ENCODE data around the gene GSG1L. TPM values are rescaled to one million over a fixed set of nuclear protein-coding genes. Genes with fewer than 3 reads are reported as not detected.
"Not testable (repeated sequence)": the region's sequence is repeated elsewhere in the genome, so short reads cannot be mapped to it uniquely, and the experiment has no call there.

GSG1L gene
- polyA plus RNA-seq, 10 donors = 1.6 to 3.7 (median 2.5) TPM

DNA sequence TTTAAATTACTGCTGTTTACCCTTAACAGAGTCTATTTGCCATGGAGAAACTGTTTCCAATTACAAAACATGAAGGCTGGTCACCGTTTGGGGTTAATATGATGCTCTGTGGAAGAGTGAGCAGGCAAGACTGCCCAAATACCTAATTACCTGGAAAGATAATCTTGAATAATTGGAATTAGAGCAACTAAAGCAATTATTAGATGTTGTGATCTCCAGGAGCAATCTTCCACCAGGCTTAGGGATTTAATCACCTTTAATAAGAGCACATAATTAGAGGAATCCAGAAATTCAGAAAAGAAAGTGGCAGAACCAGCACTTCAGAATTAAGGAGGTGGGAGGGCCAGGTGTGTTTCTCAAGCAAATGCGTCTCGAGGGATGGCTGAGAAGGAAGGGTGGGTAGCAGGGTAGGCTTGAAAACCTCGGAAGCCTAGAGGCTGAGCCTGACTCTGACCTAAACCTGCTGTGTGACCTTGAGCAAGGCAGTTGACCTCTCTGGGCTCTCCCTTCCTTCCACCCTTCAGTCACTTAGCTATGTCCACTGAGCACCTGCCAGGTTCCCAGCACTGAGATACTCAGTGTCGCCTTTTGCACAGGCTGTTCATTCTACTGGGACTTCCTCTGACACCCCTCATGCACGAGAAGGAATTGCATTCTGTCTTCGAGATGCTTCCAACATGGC lies 113.2 kb downstream of the GSG1L start:
- DNase-seq = no peak

GRCh38 chr16:27947696-27948095 lies 115.8 kb downstream of the GSG1L start:
- no peak for DNase-seq

DNA sequence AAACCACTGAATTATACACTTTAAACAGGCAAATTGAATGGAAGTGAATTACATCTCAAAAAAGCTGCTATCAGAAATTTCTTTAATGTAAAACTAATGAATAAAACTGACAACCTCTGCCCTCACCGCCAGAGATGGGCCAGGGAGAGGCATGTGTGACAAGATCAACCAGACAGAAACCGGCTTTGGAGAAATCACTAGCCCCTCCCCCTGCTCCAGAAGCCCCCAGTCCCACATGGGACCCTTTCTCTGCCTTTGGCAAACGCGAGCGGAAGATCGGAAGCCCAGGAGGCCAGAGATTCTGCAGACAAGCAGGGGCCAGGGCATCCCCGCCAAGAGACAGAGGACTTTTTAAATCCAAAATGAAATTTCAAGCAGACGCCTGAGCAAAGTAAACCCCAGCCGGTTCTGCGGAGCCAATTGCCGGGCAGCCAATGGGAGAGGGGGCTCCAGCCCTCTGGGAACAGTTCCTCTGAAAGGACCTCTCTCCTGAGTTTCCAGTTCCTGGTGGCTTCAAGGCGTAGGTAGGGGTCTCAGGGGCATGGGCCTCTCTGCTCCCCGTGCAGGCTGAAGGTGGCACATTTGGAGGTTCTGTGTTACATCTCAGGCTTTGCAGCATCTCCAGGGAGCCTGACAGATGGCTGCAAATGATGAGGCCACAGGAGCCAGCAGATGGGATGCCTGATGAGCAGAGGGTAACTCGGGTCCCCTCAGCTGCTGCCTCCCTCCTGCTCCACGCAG lies 118.1 kb downstream of the GSG1L start:
- DNase-seq = peak in 1 of 3 donors; percentile 65

GRCh38 chr16:27943766-27944165 lies 119.7 kb downstream of the GSG1L start:
- DNase-seq = no peak

DNA sequence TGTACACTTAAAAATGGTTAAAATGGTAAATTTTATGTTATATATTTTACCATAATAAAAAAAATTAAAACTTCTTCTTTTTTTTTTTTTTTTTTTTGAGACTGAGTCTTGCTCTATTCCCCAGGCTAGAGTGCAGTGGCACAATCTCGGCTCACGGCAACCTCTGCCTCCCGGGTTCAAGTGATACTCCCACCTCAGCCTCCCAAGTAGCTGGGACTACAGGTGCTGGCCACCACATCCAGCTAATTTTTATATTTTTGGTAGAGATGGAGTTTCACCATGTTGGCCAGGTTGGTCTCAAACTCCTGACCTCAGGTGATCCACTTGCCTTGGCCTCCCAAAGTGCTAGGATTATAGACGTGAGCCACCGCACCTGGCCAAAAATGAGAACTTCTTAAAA lies 121.4 kb downstream of the GSG1L start:
- not testable (repeated sequence) for DNase-seq

DNA sequence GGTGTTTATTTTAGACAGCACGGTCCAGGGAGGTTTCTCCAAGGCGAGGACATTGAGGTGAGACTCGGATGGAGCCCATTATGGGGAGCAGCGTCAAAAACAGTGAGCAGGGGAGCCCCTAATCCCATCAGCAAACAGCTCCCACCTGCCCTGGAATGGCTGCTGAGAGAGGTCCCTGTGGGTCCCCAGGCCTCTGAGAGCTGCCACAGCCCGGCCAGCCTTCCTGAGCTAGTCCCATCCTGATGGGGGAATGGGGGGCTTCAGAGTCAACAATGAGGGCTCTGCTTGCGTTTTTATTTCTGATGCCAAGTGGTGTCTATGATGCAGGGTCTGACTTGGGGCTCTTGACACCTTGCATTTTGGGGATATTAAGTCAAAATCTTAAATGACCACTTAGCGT lies 128.4 kb downstream of the GSG1L start:
- no peak for DNase-seq

GRCh38 chr16:27932542-27933135 lies 130.9 kb downstream of the GSG1L start:
- DNase-seq = no peak

GRCh38 chr16:27929818-27930217 lies 133.7 kb downstream of the GSG1L start:
- DNase-seq = no peak

GRCh38 chr16:27928542-27928941 lies 135.0 kb downstream of the GSG1L start:
- DNase-seq = no peak

GRCh38 chr16:27927266-27927901 lies 136.1 kb downstream of the GSG1L start:
- DNase-seq = no peak

- DNase-seq = no peak
Measured at GRCh38 chr16:27925612-27926011, 137.9 kb downstream of the GSG1L start.

DNA sequence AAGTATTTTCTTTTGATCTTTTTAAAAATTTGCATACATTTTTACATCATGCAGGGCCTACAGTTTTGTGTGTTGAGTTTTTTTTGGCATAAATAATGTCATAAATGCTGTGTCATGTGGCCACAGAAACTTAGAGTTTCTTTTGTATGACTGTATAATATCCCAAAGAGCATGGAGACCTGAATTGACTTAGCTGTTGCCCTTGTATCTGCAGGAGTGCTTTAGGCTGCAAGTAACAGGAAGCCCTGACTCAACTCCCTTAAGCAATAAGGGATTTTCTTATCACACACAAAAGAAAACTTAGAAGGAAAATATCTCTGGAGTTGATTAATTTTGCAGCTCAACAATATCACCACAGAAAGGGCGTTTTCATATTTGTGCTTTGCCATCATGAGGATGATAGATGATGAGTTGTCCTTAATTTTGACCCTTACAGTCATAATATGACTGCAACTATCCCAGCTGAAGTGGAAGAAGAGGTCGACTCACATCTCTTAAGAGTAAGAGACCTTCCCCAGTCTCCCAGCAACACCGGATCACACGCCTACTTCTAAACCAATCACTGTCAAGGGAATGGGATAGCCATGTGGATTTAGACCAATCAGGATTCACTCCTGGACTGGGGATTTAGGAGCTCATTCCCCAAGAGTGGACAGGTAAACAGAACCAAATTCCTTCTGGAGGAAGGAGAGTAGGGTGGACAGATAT lies 138.9 kb downstream of the GSG1L start:
- no peak for DNase-seq

- DNase-seq = no peak
Measured at GRCh38 chr16:27923751-27924150, 139.8 kb downstream of the GSG1L start.

GRCh38 chr16:27922433-27922832 lies 141.1 kb downstream of the GSG1L start:
- no peak for DNase-seq

DNA sequence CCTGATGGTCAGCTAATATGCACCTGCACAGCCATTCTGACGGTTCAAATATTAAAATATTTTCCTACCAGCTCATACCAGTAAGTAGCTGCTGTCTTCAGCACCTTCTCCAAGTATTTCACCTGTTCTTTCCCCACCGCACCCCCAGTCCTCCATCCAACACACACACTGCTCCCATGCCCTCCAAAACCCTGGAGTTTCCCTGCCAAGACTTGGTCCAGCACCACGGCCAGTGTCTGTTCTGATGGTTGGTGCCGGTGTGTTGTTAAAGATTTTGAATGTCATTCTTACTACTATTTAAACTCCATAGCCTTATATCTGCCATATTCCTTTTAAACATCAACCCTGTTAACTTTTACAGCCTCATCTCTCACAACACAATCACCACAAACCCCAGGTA lies 142.4 kb downstream of the GSG1L start:
- no peak for DNase-seq

- DNase-seq = no peak
Measured at GRCh38 chr16:27920391-27920891, 143.1 kb downstream of the GSG1L start.

DNA sequence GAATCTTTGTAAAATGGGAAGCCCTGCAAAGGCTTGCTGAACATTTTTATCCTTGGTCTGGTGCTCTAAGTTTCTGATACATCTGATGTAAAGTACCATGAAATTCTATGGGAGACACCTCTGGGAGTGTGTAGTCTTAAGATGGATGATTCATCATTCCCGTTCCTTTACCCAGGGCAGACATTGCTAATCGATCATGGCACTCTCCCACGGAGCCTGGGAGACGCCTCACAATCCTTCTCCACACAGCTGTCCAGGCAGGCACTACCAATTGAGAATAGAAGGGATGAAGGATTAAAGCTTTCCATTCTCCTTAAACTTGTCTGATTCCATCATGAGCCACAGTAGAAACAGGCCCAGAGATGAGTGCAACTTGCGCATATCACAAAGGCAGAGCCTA lies 144.8 kb downstream of the GSG1L start:
- DNase-seq = no peak

GRCh38 chr16:27917949-27918348 lies 145.6 kb downstream of the GSG1L start:
- DNase-seq = no peak

GRCh38 chr16:27911486-27911885 lies 152.0 kb downstream of the GSG1L start:
- no peak for DNase-seq

DNA sequence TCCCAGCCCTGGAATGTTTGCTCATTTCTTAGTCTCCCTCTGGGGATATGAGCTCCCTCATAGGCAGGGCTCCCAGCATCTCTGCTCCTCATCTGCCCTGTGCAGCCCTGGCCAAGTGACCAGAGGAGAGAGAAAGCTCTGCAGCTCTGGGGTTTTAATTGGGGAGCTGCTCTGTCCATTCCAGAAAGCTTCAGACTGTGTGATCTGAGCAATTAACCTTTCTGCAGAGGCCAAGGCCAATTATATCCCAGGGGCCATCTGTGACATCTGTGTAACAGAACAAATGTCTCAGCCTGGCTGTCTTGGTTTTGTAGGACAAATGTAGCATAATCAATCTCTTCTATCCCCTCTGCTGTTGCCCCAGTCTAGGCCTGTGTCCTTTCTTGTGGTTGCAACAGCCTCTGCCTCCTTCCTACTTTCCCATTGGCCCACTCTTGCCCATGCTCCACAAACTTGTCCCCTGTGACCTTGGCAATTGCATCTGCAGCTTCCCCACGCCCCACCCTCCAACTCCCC lies 156.0 kb downstream of the GSG1L start:
- DNase-seq = no peak

- DNase-seq = no peak
Measured at GRCh38 chr16:27906883-27907282, 156.6 kb downstream of the GSG1L start.
